HEK293T (cell line): ENCODE measurements around the gene SLC7A10.

ENCODE experiments used
- CTCF ChIA-PET: fragments of 350-600 bp; formaldehyde crosslinking; extraction: SDS; loops from one replicate; lab custom pipeline; 2021; ENCODE audit warnings: antibody characterized with exemption, inconsistent platforms; lab: Yijun Ruan, JAX
- POLR2A ChIA-PET: fragments of 350-600 bp; formaldehyde crosslinking; extraction: SDS; loops from one replicate; lab custom pipeline; 2020; ENCODE audit warnings: antibody characterized with exemption, inconsistent platforms; lab: Yijun Ruan, JAX
- DNase-seq: peaks from one replicate; pipeline ENCODE4 v3.0.0; 2012; ENCODE audit warnings: mixed read lengths; ENCODE audit errors: extremely low spot score
- ARNT ChIP-seq: fragments of 450-650 bp; IDR thresholded peaks from 2 replicates; pipeline ENCODE4 v1.6.1; 2017; ENCODE audit warnings: mild to moderate bottlenecking
- BHLHE40 ChIP-seq: fragments of 450-650 bp; IDR thresholded peaks from 2 replicates; pipeline ENCODE4 v1.6.1; 2016; ENCODE audit warnings: mild to moderate bottlenecking, moderate library complexity, borderline replicate concordance
- CTBP1 ChIP-seq: fragments of 450-650 bp; IDR thresholded peaks from 2 replicates; pipeline ENCODE4 v1.6.1; 2016; ENCODE audit warnings: borderline replicate concordance
- ELF4 ChIP-seq: fragments of 450-650 bp; IDR thresholded peaks from 2 replicates; pipeline ENCODE4 v1.6.1; 2017; ENCODE audit warnings: antibody characterized with exemption
- FOXA1 ChIP-seq: fragments of 450-650 bp; IDR thresholded peaks from 2 replicates; pipeline ENCODE4 v1.6.1; 2016; ENCODE audit warnings: mild to moderate bottlenecking
- FOXK2 ChIP-seq: fragments of 450-650 bp; IDR thresholded peaks from 2 replicates; pipeline ENCODE4 v1.6.1; 2016; ENCODE audit warnings: mild to moderate bottlenecking
- FOXM1 ChIP-seq: fragments of 450-650 bp; IDR thresholded peaks from 2 replicates; pipeline ENCODE4 v1.6.1; 2017; ENCODE audit warnings: mild to moderate bottlenecking, borderline replicate concordance
- HDGF ChIP-seq: fragments of 450-650 bp; IDR thresholded peaks from 2 replicates; pipeline ENCODE4 v1.6.1; 2017; ENCODE audit warnings: antibody characterized with exemption, borderline replicate concordance
- L3MBTL2 ChIP-seq: fragments of 450-650 bp; conservative IDR thresholded peaks from 2 replicates; pipeline ENCODE4 v1.6.1; 2016; ENCODE audit warnings: mild to moderate bottlenecking
- LEF1 ChIP-seq: fragments of 450-650 bp; IDR thresholded peaks from 2 replicates; pipeline ENCODE4 v1.6.1; 2017; ENCODE audit warnings: mild to moderate bottlenecking, borderline replicate concordance
- NFRKB ChIP-seq: fragments of 450-650 bp; IDR thresholded peaks from 2 replicates; pipeline ENCODE4 v1.6.1; 2016; ENCODE audit warnings: mild to moderate bottlenecking, moderate library complexity
- SP1 ChIP-seq: fragments of 450-650 bp; IDR thresholded peaks from 2 replicates; pipeline ENCODE4 v1.6.1; 2017
- SUZ12 ChIP-seq: fragments of 450-650 bp; IDR thresholded peaks from 2 replicates; pipeline ENCODE4 v1.6.1; 2016; ENCODE audit warnings: mild to moderate bottlenecking
- TARDBP ChIP-seq: fragments of 450-650 bp; IDR thresholded peaks from 2 replicates; pipeline ENCODE4 v1.6.1; 2016
- ZNF384 ChIP-seq: fragments of 450-650 bp; IDR thresholded peaks from 2 replicates; pipeline ENCODE4 v1.6.1; 2016
- TF ChIP-seq, protein P1 (sequence below): fragments of 450-650 bp; IDR thresholded peaks from 2 replicates; pipeline ENCODE4 v1.6.1; 2016

The SLC7A10 gene

DNA sequence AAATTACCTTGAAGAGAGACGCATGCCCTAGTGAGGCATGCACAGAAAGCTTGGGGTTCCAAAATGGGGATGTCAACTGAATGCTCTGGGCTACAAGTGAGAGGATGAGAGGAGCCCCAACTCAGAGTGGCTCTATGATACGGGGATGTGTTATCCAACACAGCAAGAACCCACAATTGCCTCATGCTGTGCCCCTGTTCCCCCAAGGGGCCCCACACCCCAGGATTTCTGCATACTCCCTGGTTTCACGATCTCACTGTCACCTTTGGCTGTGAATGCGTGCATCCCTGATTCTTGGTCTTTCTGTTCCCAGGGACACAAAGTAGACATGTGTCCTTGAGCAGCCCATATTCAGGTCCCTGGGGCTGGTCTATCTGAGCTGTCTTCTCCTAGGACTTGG lies 64.4 kb downstream of the SLC7A10 start:
- CTCF ChIA-PET = no interaction called here
- POLR2A ChIA-PET = interaction anchor here (4.6 kb wide), 1 partner anchor 16 kb away, joined by 23 read pairs; no protein-coding TSS in a partner anchor
- no peak for TF ChIP-seq ELF4
- TF ChIP-seq ARNT = no peak
- no peak for TF ChIP-seq FOXM1
- no peak for TF ChIP-seq CTBP1
- no peak for TF ChIP-seq TARDBP
- no peak for TF ChIP-seq SP1
- TF ChIP-seq ZNF384 = no peak
- TF ChIP-seq FOXA1 = no peak
- TF ChIP-seq FOXK2 = no peak
- TF ChIP-seq HDGF = no peak
- TF ChIP-seq L3MBTL2 = no peak
- no peak for TF ChIP-seq LEF1
- no peak for TF ChIP-seq NFRKB
- no peak for TF ChIP-seq SUZ12
- DNase-seq = no peak

DNA sequence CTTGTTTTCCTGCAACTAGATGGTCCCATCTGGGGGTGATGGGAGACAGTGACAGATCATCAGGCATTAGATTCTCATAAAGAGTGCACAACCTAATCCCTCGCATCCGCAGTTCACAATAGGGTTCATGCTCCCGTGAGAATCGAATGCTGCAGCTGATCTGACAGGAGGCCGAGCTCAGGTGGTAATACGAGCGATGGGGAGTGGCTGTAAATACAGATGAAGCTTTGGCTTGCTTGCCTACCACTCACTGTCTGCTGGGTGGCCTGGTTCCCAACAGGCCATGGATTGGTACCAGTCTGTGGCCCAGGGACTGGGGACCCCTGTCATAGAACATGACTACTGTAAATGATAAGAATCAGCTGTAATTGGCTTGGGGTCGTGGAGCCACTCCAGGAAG lies 65.8 kb downstream of the SLC7A10 start:
- POLR2A ChIA-PET = interaction anchor here (4.6 kb wide), 1 partner anchor 17 kb away, joined by 23 read pairs; no protein-coding TSS in a partner anchor
- CTCF ChIA-PET = interaction anchor here (0.5 to 1.3 kb wide), 2 partner anchors 25 to 101 kb away, joined by 3 read pairs; no protein-coding TSS in a partner anchor
- no peak for DNase-seq
- TF ChIP-seq ELF4 (no peak), ZNF384 (no peak), CTBP1 (no peak), SP1 (no peak), HDGF (no peak), FOXM1 (no peak), NFRKB (no peak), FOXA1 (no peak), ARNT (no peak), LEF1 (no peak), L3MBTL2 (no peak), TARDBP (no peak)
- TF ChIP-seq, protein P1, sequence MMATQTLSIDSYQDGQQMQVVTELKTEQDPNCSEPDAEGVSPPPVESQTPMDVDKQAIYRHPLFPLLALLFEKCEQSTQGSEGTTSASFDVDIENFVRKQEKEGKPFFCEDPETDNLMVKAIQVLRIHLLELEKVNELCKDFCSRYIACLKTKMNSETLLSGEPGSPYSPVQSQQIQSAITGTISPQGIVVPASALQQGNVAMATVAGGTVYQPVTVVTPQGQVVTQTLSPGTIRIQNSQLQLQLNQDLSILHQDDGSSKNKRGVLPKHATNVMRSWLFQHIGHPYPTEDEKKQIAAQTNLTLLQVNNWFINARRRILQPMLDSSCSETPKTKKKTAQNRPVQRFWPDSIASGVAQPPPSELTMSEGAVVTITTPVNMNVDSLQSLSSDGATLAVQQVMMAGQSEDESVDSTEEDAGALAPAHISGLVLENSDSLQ = no peak

DNA sequence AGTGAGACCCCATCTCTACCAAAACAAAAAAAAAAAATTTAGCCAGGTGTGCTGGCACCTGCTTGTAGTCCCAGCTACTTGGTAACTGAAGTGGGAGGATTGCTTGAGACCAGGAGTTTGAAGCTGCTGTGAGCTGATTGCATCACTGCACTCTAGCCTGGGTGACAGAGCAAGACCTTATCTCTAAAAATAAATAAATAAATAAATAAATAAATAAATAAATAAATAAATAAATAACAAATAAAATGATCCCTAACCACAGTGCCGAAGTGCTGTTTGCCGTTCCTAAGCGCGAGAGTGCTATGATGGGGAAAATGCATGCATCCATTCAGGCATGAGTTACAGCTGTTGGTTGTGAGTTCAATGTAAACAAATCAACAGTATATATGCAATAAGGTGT lies 66.5 kb downstream of the SLC7A10 start:
- TF ChIP-seq HDGF (no peak), LEF1 (no peak), FOXA1 (no peak), SP1 (no peak), CTBP1 (no peak), ELF4 (no peak), NFRKB (no peak), ARNT (no peak), FOXK2 (no peak), FOXM1 (no peak), ZNF384 (no peak), TARDBP (no peak), L3MBTL2 (no peak), SUZ12 (no peak), BHLHE40 (no peak)
- TF ChIP-seq, protein P1 = no peak
- ChIA-PET CTCF (no interaction called here), POLR2A (interaction anchor here (4.6 kb wide), 1 partner anchor 18 kb away, joined by 23 read pairs; no protein-coding TSS in a partner anchor)
- DNase-seq = no peak
